Thoracic aorta (tissue), 2 donors: ENCODE results near the gene ZSCAN25. TPM values are rescaled to one million over a fixed set of nuclear protein-coding genes. Genes with fewer than 3 reads are reported as not detected.

ENCODE experiments used
- ATAC-seq: fragments of 150-250 bp; one replicate; pipeline ENCODE4 v1.8.0; 2017; ENCODE audit warnings: low read depth; ENCODE audit not compliant: insufficient number of reproducible peaks, low FRiP score
- DNase-seq: peaks from one replicate; pipeline ENCODE4 v3.0.0-alpha.2; 2020; ENCODE audit warnings: low spot score
- H3K27ac ChIP-seq, 2 donors: fragments of 200-600 bp; sonication (generic); 1 replicate in 1 of 2; 2 replicates in 1 of 2; pipeline ENCODE4 v1.5.1; 2016; ENCODE audit warnings: mild to moderate bottlenecking in 2 of 2, moderate library complexity in 2 of 2
- H3K27me3 ChIP-seq: fragments of 200-600 bp; sonication (generic); replicated peaks from 2 replicates; pipeline ENCODE4 v1.6.0; 2016; ENCODE audit warnings: mild to moderate bottlenecking; ENCODE audit not compliant: insufficient read depth
- H3K36me3 ChIP-seq: fragments of 200-600 bp; sonication (generic); one replicate; pipeline ENCODE4 v1.5.1; 2016
- H3K4me1 ChIP-seq, 2 donors: fragments of 200-600 bp; sonication (generic); 1 replicate in 1 of 2; 2 replicates in 1 of 2; pipeline versions ENCODE4 v1.5.1 to v1.6.0; 2016; ENCODE audit warnings: low read depth in 2 of 2, mild to moderate bottlenecking in 1 of 2; ENCODE audit not compliant: control insufficient read depth in 1 of 2
- H3K4me3 ChIP-seq: fragments of 200-600 bp; sonication (generic); 2 replicates; pipeline ENCODE4 v1.5.1; 2016; ENCODE audit warnings: mild to moderate bottlenecking
- H3K9me3 ChIP-seq: fragments of 200-600 bp; sonication (generic); 2 replicates; pipeline ENCODE4 v1.5.1; 2016
- CTCF ChIP-seq: fragments of 200-600 bp; sonication (generic); IDR thresholded peaks from one replicate; pipeline ENCODE4 v1.5.1; 2019; ENCODE audit warnings: antibody characterized with exemption
- total RNA-seq, 2 donors: library from RNA; depleted of rRNA; stranded (reverse); fragments of >200 nt; gene quantifications; one replicate each; pipeline versions ENCODE4 v1.1.0 to v1.2.3, GENCODE V29; 2016

ZSCAN25 gene
- total RNA-seq, 2 donors from 2014 or later = 13.4 to 21.7 TPM

DNA sequence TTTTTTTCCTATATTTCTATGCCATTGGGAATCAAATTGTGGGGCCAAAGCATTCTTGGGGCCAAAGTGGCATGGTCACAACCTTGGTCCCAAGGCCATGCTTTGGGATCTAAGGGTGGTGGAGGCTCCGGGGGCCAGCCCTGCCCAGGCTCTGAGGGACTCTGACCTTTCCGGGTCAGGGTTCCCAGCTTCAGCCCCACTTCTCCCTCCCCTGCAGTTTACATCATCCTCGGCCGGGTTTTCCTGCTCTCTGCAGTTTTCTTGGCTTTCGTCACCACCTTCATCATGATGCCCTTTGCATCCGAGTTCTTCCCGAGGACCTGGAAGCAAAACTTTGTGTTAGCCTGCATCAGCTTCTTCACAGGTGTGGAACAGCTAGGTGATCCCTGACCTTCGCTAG lies 10.2 kb upstream of the ZSCAN25 start:
- no peaks in the 10 kb centered on the region for H3K36me3 ChIP-seq
- H3K4me1 ChIP-seq = no peaks in the 10 kb centered on the region
- H3K27me3 ChIP-seq = no peaks in the 10 kb centered on the region
- ATAC-seq = no peak
- no peak for TF ChIP-seq CTCF
- H3K4me3 ChIP-seq = no peak overlapping the region
- no peak for DNase-seq
- H3K9me3 ChIP-seq = no peaks in the 10 kb centered on the region
- no peak overlapping the region for H3K27ac ChIP-seq

DNA sequence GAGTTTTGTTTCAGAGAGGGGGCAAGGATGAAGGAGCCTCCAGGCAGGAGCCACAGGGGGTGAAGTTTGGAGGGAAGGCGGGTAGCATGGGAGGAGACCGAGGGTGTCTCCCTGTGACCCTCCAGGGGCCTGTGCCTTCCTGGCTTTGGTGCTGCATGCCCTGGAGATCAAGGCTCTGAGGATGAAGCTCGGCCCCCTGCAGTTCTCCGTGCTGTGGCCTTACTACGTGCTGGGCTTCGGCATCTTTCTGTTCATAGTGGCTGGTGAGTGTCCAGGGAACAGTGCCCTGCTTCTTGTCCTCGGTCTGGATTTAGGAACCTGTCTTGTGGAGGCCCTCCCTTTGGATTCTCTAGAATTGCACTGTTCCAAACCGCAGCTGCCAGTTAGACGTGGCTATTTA lies 9.2 kb upstream of the ZSCAN25 start:
- no peak for TF ChIP-seq CTCF
- H3K36me3 ChIP-seq = no peaks in the 10 kb centered on the region
- ATAC-seq (no peak), DNase-seq (no peak)
- no peaks in the 10 kb centered on the region for H3K4me1 ChIP-seq
- H3K27ac ChIP-seq = no peak overlapping the region
- no peaks in the 10 kb centered on the region for H3K9me3 ChIP-seq
- H3K27me3 ChIP-seq = no peaks in the 10 kb centered on the region
- no peak overlapping the region for H3K4me3 ChIP-seq

- Histone ChIP-seq H3K4me3 (no peak overlapping the region), H3K27ac (no peak overlapping the region), H3K27me3 (no peaks in the 10 kb centered on the region), H3K9me3 (no peaks in the 10 kb centered on the region), H3K36me3 (peaks cover 1% of the 10 kb centered on the region), H3K4me1 (peaks cover 7 to 17% of the 10 kb centered on the region in 2 donors)
- TF ChIP-seq CTCF = no peak
- no peak for DNase-seq
- no peak for ATAC-seq
Observed at GRCh38 chr7:99614495-99614894, 2.3 kb upstream of the ZSCAN25 start.

GRCh38 chr7:99615989-99616358 lies 772 bp upstream of the ZSCAN25 start:
- no peak for TF ChIP-seq CTCF
- H3K9me3 ChIP-seq = no peaks in the 10 kb centered on the region
- H3K4me1 ChIP-seq = peaks cover 7 to 17% of the 10 kb centered on the region in 2 donors
- DNase-seq = no peak
- H3K27ac ChIP-seq = peak overlapping the region in 1 of 2 donors; percentile 78
- peak overlapping the region; percentile 95 for H3K4me3 ChIP-seq
- ATAC-seq = no peak
- H3K36me3 ChIP-seq = peaks cover 16% of the 10 kb centered on the region
- no peaks in the 10 kb centered on the region for H3K27me3 ChIP-seq

DNA sequence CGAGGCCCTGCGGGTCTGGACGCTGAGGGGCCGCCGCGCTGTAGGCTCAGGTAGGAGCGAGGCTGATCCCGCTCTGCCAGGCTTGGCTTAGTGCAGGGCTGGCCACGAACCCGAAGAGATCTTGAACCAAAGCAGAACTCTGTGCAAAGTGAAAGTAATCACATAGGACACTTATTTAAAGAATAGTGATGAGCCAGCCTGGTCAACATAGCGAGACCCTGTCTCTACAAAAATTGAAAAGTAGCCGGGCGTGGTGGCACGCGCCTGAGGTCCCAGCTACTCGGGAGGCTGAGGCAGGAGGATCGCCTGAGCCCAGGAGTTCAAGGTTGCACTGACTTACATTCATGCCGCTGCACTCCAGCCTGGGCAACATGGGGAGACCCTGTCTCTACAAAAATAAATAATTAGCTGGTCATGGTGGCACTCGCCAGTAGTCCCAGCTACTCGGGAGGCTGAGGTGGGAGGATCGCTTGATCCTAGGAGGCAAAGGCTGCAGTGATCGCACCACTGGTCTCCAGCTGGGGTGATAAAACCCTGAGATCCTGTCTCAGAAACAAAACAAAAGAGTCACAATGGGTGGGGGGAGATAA lies 541 bp downstream of the ZSCAN25 start:
- peak overlapping the region; percentile 66 to 78 for H3K27ac ChIP-seq
- peak overlapping the region; percentile 95 for H3K4me3 ChIP-seq
- ATAC-seq (peak; percentile 42), DNase-seq (no peak)
- no peaks in the 10 kb centered on the region for H3K27me3 ChIP-seq
- peaks cover 29% of the 10 kb centered on the region for H3K36me3 ChIP-seq
- H3K9me3 ChIP-seq = no peaks in the 10 kb centered on the region
- TF ChIP-seq CTCF = no peak
- H3K4me1 ChIP-seq = peaks cover 7 to 17% of the 10 kb centered on the region in 2 donors
